ENCODE results near the gene SELPLG.
"Not testable (repeated sequence)": the region's sequence is repeated elsewhere in the genome, so short reads cannot be mapped to it uniquely, and the experiment has no call there.

The SELPLG gene

DNA sequence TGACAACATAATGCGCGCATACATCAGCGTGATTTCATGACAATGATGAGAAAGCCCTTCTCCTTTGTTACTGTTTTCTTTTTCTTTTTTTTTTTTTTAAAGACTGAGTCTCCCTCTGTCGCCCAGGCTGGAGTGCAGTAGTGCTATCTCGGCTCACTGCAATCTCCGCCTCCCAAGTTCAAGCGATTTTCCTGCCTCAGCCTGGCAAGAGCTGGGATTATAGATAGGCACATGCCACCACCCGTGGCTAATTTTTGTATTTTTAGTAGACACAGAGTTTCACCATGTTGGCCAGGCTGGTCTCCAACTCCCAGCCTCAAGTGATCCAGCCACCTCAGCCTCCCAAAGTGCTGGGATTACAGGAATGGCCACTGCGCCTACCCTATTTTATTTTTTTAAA, 20.9 kb upstream of the SELPLG start:
- not testable (repeated sequence) for DNase-seq

DNA sequence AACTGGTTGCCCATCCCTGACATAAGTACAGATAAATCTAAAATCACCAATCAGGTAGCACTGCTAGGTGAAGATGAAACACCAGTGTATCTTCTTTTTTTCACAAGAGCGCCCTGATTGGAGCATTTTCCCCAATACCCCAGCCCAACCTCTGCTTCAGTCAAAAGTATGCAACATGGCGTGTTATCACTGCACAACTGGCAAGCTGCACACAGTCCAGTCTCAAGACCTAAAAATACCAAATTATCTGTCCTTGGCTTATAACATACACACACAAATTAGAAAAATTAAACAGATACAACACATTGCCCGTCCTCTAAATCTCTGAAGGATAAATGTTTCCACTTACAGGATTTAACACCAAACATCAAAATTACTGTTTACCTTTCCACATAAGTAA, 20.2 kb upstream of the SELPLG start:
- no peak for DNase-seq

- no peak for DNase-seq
Observed at GRCh38 chr12:108653082-108653516, 19.4 kb upstream of the SELPLG start.

GRCh38 chr12:108650083-108650482, 16.4 kb upstream of the SELPLG start:
- no peak for DNase-seq

- peak; percentile 76 for DNase-seq
Observed at GRCh38 chr12:108649669-108650068, 16.0 kb upstream of the SELPLG start.

DNA sequence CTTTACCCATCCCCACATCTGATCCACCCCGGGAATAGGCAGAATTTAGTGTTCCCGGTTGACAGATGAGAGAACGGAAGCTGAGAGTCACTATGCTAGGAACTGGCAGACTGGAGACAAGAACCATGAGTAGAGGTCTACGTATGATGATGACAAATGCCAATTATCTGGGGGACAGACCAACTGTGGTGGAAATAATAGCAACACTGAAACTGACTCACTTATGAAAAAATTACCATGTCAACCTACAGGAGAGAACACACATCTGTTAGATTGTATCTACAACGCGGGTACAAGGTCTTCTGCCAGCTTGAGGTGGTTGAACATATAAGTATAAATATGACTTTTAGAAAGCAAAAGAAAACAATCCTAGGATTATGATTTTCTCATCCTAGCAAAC, 15.4 kb upstream of the SELPLG start:
- peak; percentile 62 for DNase-seq

DNA sequence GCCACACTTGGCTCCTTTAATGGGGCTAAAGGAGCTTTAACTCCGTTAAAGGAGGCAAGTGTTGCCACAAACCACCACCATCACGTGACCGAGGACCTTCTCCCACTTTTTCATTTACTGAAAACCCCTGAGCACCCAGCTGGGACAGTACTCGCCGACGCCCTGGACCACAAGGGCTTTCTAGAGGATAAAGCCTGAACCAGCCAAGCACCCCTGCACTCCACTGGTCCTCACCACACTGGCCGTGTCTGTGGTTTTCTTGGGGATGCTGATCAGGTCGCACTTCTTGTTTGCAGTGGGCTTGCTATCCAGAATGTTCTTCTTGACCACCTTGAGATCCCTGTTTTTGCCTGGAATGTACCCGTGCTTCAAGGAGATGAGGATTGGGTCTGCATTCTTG, 14.7 kb upstream of the SELPLG start:
- no peak for DNase-seq

- DNase-seq: no peak
Observed at GRCh38 chr12:108647585-108648287, 14.0 kb upstream of the SELPLG start.

- no peak for DNase-seq
Observed at GRCh38 chr12:108646600-108647579, 13.2 kb upstream of the SELPLG start.

DNA sequence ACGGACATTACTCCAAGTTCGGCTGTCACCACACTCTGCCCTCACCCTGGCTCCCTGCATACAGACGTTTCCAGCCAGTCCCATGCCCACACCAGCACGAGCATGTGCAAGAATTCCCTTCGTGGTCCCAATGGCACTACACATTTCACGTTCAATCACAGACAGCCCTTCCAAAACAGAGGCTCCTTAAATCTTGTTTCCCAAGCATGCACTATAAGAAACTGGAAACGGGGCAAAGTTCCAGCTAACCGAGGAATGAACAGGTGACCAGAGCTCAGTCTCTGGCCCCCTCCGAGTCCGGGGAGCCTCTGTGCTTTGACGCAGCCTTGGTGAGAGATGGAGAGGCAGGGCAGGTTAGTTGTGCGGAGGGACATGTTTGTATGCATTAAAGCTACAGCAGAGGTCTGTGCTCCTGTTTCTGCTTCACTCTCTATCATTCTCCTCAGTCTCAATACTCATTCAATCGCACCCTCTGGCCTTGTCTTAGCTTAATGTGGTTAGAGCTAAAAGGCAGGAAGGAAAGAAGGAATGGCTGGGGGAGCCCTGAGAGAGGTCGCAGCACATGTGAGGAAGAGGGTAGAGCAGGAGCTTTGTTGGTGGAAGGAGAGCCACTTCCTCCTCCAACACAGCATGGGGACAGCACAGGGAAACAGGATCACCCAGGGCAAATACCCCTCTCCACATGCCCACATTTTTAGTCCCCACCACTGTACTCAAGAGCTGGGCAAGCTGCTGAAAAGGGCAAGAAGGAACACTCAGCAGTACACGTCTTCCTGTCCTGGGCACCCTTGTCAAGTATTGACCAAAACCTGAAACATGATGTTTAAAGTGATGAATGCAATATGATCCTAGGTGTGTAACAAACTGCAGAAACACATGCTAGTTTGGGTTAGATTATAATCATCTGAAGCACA, 12.2 kb upstream of the SELPLG start:
- DNase-seq: no peak

DNA sequence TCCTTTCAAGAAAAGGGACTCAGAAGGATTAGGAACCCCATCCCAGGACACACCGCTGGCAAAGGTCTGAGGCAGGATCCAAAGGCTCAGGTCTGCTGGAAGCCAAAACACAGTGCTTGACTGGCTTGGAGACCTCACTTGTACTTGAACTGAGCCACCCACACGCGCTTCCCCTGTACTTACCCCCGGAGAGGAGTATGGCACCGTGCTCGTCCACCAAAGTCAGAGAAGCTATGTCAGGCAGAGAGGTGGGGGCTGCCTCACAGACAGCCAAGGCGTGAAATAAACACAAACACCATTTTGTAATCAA, 11.1 kb upstream of the SELPLG start:
- DNase-seq: no peak

- no peak for DNase-seq
Observed at GRCh38 chr12:108643941-108644810, 10.5 kb upstream of the SELPLG start.

DNA sequence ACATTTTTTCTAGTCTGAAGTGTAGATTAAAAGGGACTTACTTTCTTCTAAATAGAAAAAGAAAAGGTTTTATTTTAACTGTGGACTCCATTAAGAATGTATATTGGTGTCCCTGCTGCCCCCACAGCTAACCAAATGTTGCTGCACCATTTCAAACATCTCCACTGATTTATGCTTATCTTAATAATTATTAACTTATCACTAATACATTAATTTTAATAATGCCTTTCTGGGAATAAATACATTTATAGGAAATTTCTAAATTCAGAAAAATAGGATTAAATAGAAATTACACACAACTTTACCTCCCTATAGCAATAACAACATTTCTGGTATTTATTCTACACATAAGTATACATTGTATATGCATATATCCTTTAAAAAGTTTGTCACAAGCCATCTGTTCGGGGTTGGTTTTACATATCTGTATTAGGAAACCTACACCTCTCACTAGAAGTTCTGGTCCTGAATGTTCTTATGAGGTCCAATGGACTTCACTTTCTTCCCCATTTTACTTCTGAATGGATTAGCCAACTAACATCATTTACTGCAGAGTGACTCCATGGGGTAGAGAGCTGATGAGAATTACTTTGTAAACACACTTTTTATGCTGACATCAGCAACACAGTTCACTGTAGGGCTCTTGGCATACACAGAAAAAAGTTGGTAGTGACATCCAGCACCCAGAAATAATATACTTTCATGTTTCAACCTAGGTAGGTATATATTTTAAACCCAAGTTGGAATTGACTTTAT, 9.4 kb upstream of the SELPLG start:
- no peak for DNase-seq

DNA sequence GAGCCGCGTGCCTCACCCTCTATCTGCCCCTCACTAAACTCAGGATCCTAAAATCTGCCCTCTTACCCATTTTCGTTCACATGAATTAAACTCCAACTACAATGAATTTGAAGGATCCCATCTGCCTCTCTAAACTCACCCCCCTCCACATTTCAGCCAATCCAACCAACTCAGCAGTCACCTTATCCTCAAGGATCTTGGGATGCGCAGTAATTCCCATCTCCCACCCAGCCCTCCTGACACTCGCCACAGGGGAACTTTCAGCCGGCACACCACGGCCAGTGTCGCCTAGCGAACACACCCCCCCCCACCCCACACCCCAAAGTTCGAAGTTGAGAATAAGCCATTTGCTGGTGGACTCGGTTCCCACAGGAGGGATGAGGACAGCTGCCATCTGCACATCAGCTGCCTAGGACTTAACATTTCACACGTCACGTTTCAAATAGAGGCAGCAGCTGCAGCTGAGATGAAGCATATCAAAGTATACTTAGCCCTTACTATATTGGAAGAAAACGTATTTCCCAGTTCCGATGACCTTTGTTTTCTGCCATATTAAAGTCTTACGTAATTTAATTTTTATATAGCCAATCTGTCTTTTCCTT, 8.7 kb upstream of the SELPLG start:
- DNase-seq: no peak

DNA sequence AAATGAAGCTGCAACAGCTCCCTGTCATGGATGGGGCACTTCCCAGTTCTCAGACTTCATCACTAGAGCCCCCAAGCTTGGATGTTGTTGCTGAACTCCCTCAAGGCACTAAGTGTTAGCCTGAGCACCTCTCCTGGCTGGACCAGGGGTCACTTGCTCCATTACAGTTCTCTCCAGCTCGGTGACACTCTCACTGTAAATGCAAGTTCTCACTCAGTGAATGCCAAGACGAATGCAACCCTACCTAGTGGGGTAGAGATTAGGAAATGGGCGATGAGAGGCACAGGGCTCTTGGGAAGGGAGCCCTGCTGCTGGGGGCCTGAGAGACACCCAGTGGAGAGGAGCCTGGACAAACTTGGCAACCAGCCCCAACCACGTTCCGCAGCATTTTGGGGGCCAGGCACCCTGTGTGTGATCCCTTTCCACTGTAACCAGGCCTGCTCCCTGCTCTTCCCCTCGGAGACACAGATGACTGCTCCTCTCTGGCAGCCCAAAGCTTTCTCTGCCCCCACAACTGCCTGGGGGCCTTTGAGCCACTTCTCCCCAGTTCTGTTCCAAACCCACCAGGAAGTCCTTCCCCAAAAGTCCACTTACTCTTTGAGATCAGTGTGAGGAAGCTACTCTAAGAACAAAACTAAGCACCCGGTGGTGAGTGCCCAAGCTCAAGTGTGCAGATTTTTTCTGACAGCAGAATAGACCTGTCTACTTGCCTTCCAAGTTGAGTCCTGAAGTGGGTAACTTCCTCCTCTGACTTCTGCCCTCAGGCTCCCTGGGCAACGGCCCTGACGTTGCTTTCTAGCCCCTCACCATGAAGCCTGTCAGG, 8.0 kb upstream of the SELPLG start:
- DNase-seq: no peak

- no peak for DNase-seq
Observed at GRCh38 chr12:108640802-108641445, 7.2 kb upstream of the SELPLG start.

DNA sequence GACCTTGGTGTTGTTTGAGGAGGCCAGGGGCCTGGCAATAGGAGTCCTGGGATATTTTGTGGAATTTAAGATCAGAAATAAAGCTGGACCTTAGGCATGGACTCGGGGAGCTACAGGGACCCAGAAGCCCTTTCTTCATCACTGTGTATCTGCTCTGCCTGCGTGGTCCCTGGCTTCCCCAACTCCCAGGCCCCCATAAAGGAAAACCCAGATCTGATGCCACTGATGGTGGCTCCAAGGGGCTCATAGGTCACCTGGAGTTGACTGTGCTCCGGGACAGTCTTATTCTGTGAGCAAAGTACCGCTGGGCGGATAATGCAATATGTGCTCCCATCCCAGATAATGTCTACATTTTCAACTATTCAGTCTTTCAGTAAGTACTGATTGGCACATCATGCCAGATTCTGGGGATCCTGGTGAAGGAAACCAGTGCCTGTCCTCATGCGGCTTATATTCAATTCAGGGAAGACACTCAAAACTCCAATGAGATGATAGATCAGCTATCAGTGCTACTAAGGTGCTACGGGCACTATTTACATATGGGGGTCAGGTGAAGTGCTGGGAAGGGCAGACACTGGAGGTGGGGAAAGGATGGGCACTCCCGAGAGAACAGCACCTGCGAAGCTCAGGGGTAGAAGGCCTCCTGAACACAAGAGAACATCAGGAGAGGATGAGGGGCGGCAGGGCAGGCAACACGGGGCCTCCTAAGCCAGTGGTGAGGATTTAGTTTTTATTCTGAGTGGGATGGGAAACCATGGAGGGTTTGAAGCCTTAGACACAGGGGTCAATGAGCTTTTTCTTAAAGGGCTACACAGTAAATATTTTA, 5.5 kb upstream of the SELPLG start:
- DNase-seq: no peak

DNA sequence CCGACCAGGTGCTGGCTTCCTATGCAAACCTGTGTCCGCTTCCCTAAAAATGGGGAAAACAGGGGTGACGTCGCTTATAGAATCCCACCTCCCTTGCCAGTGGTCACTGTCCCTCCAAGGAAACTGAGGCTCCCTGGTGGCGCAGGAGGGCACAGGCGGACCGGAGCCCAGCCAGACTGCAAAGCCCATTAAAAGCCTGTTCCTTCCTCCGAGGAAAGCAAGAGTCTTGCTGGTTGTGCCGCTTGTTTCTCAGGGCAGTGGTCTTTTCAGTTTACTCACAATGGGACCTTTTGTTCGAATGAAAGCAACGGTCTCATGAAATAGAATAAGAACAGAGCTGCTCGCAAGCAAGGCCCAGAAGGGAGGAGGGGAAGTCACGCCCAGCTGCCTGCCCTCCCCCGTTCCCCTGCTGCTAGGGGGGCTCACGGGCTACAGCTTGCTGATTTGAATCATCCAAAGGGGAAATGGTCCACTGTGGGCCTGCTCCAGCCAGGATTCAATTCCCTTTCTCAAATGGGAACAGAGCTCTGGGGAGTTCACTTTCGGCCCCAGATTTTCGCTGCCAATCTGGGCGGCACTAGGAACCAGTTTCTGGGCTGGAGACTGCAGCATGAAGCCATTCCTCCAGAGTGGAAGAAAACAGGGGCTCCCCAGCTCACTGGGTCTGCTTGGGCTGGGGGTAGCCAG, 4.6 kb upstream of the SELPLG start:
- no peak for DNase-seq

Measured in fibroblast of skin of back (primary cell).